A549 (cell line): Measurements from ENCODE around the gene RPP25L. TPM values are rescaled to one million over a fixed set of nuclear protein-coding genes. Genes with fewer than 3 reads are reported as not detected.
A peak's percentile ranks its signal among the peaks of the same experiment; 100 is the strongest.

Experiments used
- ATAC-seq, 2 experiments: fragments of 200-7000 bp in 1 of 2; fragments of >200 bp in 1 of 2; cut with Nextera tagmentation in 1 of 2; cut with Tn5 transposase in 1 of 2; 3 replicates each; pipeline versions ENCODE4 v1.8.0 to v1.9.1; 2018 to 2020; ENCODE audit warnings: mild to moderate bottlenecking in 1 of 2, moderate library complexity in 1 of 2
- CTCF ChIA-PET: fragments of 300-600 bp; sonication (Branson Sonifier 250); formaldehyde crosslinking; extraction: SDS; loops from one replicate; lab custom pipeline; 2021; ENCODE audit warnings: antibody characterized with exemption, inconsistent platforms; lab: Yijun Ruan, JAX
- POLR2A ChIA-PET: fragments of 350-600 bp; formaldehyde crosslinking; extraction: SDS; loops from one replicate; lab custom pipeline; 2021; ENCODE audit warnings: antibody characterized with exemption, inconsistent platforms; lab: Yijun Ruan, JAX
- DNase-seq, 2 experiments: peaks; one replicate each; pipeline versions ENCODE4 v3.0.0 to v3.0.0-alpha.2; 2011 to 2016; ENCODE audit warnings: low read depth in 1 of 2, low spot score in 1 of 2
- FAIRE-seq: peaks from 2 replicates; lab custom pipeline; 2011; peaks lifted over from hg19 to GRCh38; lab: Jason Lieb, UNC
- H3K27ac ChIP-seq, 2 experiments: fragments of >200 bp; sonication (Bioruptor Twin); formaldehyde crosslinking; 3 replicates each; pipeline ENCODE4 v1.5.1; 2016 to 2017
- H3K4me1 ChIP-seq: fragments of >200 bp; sonication (Bioruptor Twin); formaldehyde crosslinking; 3 replicates; pipeline ENCODE4 v1.6.1; 2016
- H3K4me2 ChIP-seq: fragments of >200 bp; sonication (Bioruptor Twin); formaldehyde crosslinking; 3 replicates; pipeline ENCODE4 v1.6.1; 2016
- H3K4me3 ChIP-seq: fragments of >200 bp; sonication (Bioruptor Twin); formaldehyde crosslinking; 3 replicates; pipeline ENCODE4 v1.5.1; 2016
- H3K9me3 ChIP-seq: fragments of >200 bp; sonication (Bioruptor Twin); formaldehyde crosslinking; 3 replicates; pipeline ENCODE4 v1.6.1; 2016
- BHLHE40 ChIP-seq: IDR thresholded peaks from 2 replicates; pipeline ENCODE4 v1.6.1; 2012; ENCODE audit warnings: low read depth, low read length, inconsistent platforms
- CBX2 ChIP-seq: fragments of 200-600 bp; sonication (generic); IDR thresholded peaks from 2 replicates; pipeline ENCODE4 v1.6.1; 2016; ENCODE audit warnings: low read depth, mild to moderate bottlenecking, borderline replicate concordance
- EHF ChIP-seq: fragments of 250-450 bp; sonication (Bioruptor Pico); IDR thresholded peaks from 2 replicates; pipeline ENCODE4 v1.5.0; 2020; ENCODE audit warnings: mild to moderate bottlenecking
- EP300 ChIP-seq, 2 experiments: fragments of >200 bp; sonication (Bioruptor Twin); formaldehyde crosslinking; IDR thresholded peaks; 2 replicates in 1 of 2; 3 replicates in 1 of 2; pipeline ENCODE4 v1.6.1; 2016 to 2017
- FOSB ChIP-seq: fragments of 250-450 bp; sonication (Bioruptor Pico); IDR thresholded peaks from 2 replicates; pipeline ENCODE4 v1.5.0; 2020; ENCODE audit warnings: mild to moderate bottlenecking, moderate library complexity
- FOSL2 ChIP-seq, 2 experiments: fragments of 450-650 bp in 1 of 2; fragments of >200 bp in 1 of 2; sonication (Bioruptor Twin) in 1 of 2; formaldehyde crosslinking; IDR thresholded peaks; 2 replicates each; pipeline versions ENCODE4 v1.5.0 to v1.6.1; 2016 to 2020; ENCODE audit warnings: mild to moderate bottlenecking in 1 of 2, moderate library complexity in 1 of 2
- GATA3 ChIP-seq: IDR thresholded peaks from 2 replicates; pipeline ENCODE4 v1.6.1; 2012; ENCODE audit warnings: borderline replicate concordance
- HOXA7 ChIP-seq: fragments of 250-450 bp; sonication (Bioruptor Pico); IDR thresholded peaks from 2 replicates; pipeline ENCODE4 v1.5.0; 2020; ENCODE audit warnings: mild to moderate bottlenecking, moderate library complexity
- HOXB13 ChIP-seq: fragments of 250-450 bp; sonication (Bioruptor Pico); IDR thresholded peaks from 2 replicates; pipeline ENCODE4 v1.5.0; 2020; ENCODE audit warnings: low read depth, mild to moderate bottlenecking, moderate library complexity
- JUNB ChIP-seq: fragments of >200 bp; sonication (Bioruptor Twin); formaldehyde crosslinking; IDR thresholded peaks from 2 replicates; pipeline ENCODE4 v1.6.1; 2016
- MAFK ChIP-seq: fragments of 450-650 bp; IDR thresholded peaks from 2 replicates; pipeline ENCODE4 v1.6.1; 2014; ENCODE audit not compliant: partially characterized antibody
- MYC ChIP-seq: IDR thresholded peaks from 2 replicates; pipeline ENCODE4 v1.6.1; 2012; ENCODE audit warnings: mild to moderate bottlenecking, inconsistent platforms, low read length, improper control_type of control experiment, borderline replicate concordance
- NR3C1 ChIP-seq: fragments of >200 bp; sonication (Bioruptor Twin); formaldehyde crosslinking; IDR thresholded peaks from 3 replicates; pipeline ENCODE4 v1.6.1; 2017
- PHF8 ChIP-seq: fragments of 200-600 bp; sonication (generic); IDR thresholded peaks from 2 replicates; pipeline ENCODE4 v1.6.1; 2016; ENCODE audit warnings: low read depth, mild to moderate bottlenecking, antibody characterized with exemption, moderate library complexity, borderline replicate concordance
- POLR2A ChIP-seq: IDR thresholded peaks from 2 replicates; pipeline ENCODE4 v1.6.1; 2012; ENCODE audit warnings: mild to moderate bottlenecking, low read length
- RARB ChIP-seq: fragments of 250-450 bp; sonication (Bioruptor Pico); IDR thresholded peaks from 2 replicates; pipeline ENCODE4 v1.8.0; 2021; ENCODE audit warnings: mild to moderate bottlenecking, moderate library complexity
- SREBF2 ChIP-seq: fragments of 450-650 bp; IDR thresholded peaks from 2 replicates; pipeline ENCODE4 v1.6.1; 2014; ENCODE audit warnings: mild to moderate bottlenecking, moderate library complexity
- TP53 ChIP-seq: fragments of 250-450 bp; sonication (Bioruptor Pico); IDR thresholded peaks from 2 replicates; pipeline ENCODE4 v1.5.0; 2021; ENCODE audit warnings: mild to moderate bottlenecking, moderate library complexity
- WGBS: methylation state at CpG from one replicate; pipeline ENCODE4 v1.1.6; 2017; ENCODE audit errors: missing lambda C conversion rate; 5-methylcytosine and 5-hydroxymethylcytosine counted together
- polyA plus RNA-seq, 4 experiments: library from polyadenylated mRNA; depleted of rRNA in 3 of 4; stranded (reverse); fragments of >200 nt; fragmentation: RNase III in 1 of 4; extraction: RNeasy Plus Mini Kit Qiagen cat#74134 plus additional on column Dnase treatment in 1 of 4; gene quantifications; 2 replicates in 3 of 4; 3 replicates in 1 of 4; pipeline ENCODE4 v1.2.3, GENCODE V29; 2011 to 2017
- TF ChIP-seq, protein P1 (sequence below): IDR thresholded peaks from 2 replicates; pipeline ENCODE4 v1.6.1; 2012; ENCODE audit warnings: low read depth, borderline replicate concordance
- TF ChIP-seq, protein P2 (sequence below): IDR thresholded peaks from 2 replicates; pipeline ENCODE4 v1.6.1; 2012
- TF ChIP-seq, protein P3 (sequence below): IDR thresholded peaks from 2 replicates; pipeline ENCODE4 v1.6.1; 2012
- TF ChIP-seq, protein P4 (sequence below): fragments of 250-450 bp; sonication (Bioruptor Pico); IDR thresholded peaks from 2 replicates; pipeline ENCODE4 v1.5.0; 2020; ENCODE audit warnings: low read depth, mild to moderate bottlenecking, moderate library complexity
- TF ChIP-seq, protein P5 (sequence below): fragments of 450-650 bp; IDR thresholded peaks from 2 replicates; pipeline ENCODE4 v1.6.1; 2014; ENCODE audit warnings: antibody characterized with exemption
- TF ChIP-seq, protein P6 (sequence below): fragments of 150-350 bp; IDR thresholded peaks from 2 replicates; pipeline ENCODE4 v1.6.1; 2014; ENCODE audit warnings: low read depth, mild to moderate bottlenecking, low read length
- TF ChIP-seq, protein P7 (sequence below): fragments of >200 bp; sonication (Bioruptor Twin); formaldehyde crosslinking; IDR thresholded peaks from 3 replicates; pipeline ENCODE4 v1.5.1; 2016

The RPP25L gene
- polyA plus RNA-seq, 2 of the 4 experiments (the other 2 are of a cell fraction) = 40.8 to 41.7 TPM

DNA sequence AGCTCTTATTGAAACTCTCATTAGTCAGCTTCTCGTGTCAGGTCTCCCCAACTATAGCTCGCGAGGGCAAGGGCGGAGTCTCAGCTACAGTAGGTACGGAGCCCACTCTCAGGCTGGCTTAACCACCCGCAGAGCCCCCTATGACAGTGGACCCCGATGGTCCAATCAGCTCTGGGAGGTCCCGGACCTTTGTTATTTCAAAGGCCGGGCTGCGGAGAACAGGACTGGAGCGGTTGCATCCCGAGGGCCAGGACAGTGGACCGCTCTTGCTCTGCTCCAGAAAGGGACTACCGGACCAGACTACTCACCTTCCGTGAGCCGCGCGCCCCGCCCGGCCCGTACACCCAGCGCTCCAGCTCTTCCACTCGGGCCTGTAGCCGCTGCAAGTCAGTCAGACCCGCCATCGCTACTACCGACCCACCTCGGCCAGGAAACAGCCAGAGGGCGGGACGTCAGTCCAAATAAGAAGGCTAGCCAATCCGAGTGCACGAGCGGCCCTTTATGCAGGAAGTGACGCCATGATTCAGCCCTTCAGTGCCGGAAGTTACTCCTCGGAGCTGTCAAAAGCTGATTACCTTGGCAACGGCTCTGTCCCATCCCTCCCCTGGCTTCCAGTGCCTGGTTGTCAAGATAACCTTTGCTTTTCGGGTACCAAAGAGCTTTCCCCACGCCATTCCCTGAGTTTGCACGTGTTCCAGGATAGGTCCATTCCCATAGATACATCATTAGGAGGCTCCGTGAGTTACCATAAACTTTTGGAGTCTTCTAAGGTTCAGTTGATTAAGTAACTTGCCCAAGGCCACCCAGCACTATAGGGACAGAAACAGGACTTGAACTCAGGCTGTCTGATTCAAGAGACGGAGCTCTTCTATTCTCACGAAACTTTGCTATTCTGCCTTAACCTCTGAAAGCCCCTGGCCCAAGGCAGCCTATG lies 8.4 kb upstream of the RPP25L start, which contains the start of gene DCTN3:
TSS of gene DCTN3 (minus strand) at position 435 of the 934 bp plus-strand sequence. CDS start at position 404, 31 bp downstream.
- ChIA-PET POLR2A (interaction anchor here (0.5 to 1.2 kb wide), 6 partner anchors 11 to 26 kb away, joined by 3 to 12 read pairs (median 5); partner anchors contain the start of genes GALT and SIGMAR1), CTCF (interaction anchor here (0.6 to 7.4 kb wide), 12 partner anchors 8 to 944 kb away, joined by 3 to 118 read pairs (median 4); partner anchors contain the start of genes GALT, RPP25L and SIGMAR1)
- 4% methylated on average over 40 of the region's 43 CpGs for WGBS
- no peak for TF ChIP-seq SREBF2
- 0 out of 2 replicates have a peak, but pooled peaks have one; percentile 26 for TF ChIP-seq PHF8
- TF ChIP-seq, protein P1, sequence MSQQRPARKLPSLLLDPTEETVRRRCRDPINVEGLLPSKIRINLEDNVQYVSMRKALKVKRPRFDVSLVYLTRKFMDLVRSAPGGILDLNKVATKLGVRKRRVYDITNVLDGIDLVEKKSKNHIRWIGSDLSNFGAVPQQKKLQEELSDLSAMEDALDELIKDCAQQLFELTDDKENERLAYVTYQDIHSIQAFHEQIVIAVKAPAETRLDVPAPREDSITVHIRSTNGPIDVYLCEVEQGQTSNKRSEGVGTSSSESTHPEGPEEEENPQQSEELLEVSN = no peak
- peak; percentile 30; the same call in 1 of the 2 replicates for TF ChIP-seq POLR2A
- TF ChIP-seq, protein P2, sequence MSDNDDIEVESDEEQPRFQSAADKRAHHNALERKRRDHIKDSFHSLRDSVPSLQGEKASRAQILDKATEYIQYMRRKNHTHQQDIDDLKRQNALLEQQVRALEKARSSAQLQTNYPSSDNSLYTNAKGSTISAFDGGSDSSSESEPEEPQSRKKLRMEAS = peak; percentile 42; the same call in 1 of the 2 replicates
- no peak for TF ChIP-seq EHF (CRISPR knock-in tag)
- TF ChIP-seq, protein P3, sequence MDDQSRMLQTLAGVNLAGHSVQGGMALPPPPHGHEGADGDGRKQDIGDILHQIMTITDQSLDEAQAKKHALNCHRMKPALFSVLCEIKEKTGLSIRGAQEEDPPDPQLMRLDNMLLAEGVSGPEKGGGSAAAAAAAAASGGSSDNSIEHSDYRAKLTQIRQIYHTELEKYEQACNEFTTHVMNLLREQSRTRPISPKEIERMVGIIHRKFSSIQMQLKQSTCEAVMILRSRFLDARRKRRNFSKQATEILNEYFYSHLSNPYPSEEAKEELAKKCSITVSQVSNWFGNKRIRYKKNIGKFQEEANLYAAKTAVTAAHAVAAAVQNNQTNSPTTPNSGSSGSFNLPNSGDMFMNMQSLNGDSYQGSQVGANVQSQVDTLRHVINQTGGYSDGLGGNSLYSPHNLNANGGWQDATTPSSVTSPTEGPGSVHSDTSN = no peak
- DNase-seq (peak; percentile 93 to 97), ATAC-seq (peak; percentile 96 to 99), FAIRE-seq (peak; percentile 98)
- Histone ChIP-seq H3K4me3 (peak within 1 kb of the TSS; percentile 81), H3K27ac (peak within 1 kb of the TSS; percentile 63 to 80), H3K4me1 (peaks cover 6% of the 10 kb centered on the region; the same call in 2 of the 3 replicates), H3K4me2 (peak within 1 kb of the TSS; percentile 93), H3K9me3 (no peaks in the 10 kb centered on the region)

DNA sequence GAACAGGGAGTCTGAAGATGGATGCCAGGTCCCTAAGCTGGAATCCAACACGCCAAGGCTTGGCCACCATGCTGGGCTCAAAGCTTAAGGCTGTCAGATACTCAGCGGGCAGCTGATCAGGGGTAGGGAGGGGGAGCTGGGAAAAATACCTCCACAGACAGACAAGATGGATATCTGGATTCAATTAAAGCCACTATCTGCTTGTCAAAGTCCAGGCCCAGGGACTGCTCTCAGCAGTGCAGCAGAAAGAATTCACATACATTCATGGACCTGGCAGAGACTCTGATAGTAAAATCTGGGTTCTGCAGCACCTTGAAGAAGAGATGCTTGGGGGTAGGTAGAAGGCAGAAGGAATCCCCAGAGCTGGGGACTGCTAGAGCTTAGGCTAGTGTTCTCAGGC lies 3.2 kb upstream of the RPP25L start:
- no peak for FAIRE-seq
- H3K4me3 ChIP-seq = no peak overlapping the region
- 76% methylated on average over 2 of the region's 2 CpGs for WGBS
- CTCF ChIA-PET = interaction anchor here (0.6 to 17.0 kb wide), 11 partner anchors 10 to 738 kb away, joined by 3 to 429 read pairs (median 5); partner anchors contain the start of genes ARID3C, GALT and SIGMAR1
- peaks cover 19% of the 10 kb centered on the region; the same call in 2 of the 3 replicates for H3K4me1 ChIP-seq
- POLR2A ChIA-PET = no interaction called here
- no peak for ATAC-seq
- no peak for DNase-seq
- TF ChIP-seq TP53 (no peak), POLR2A (no peak), RARB (CRISPR knock-in tag) (no peak), HOXA7 (CRISPR knock-in tag) (no peak), HOXB13 (no peak), BHLHE40 (no peak), JUNB (no peak), CBX2 (no peak), FOSL2 (IDR thresholded peaks at IDR 0.05) (no peak), FOSL2 (CRISPR knock-in tag; IDR thresholded peaks at IDR 0.05) (no peak), EP300 (IDR thresholded peaks at IDR 0.05) (no peak), MAFK (no peak), NR3C1 (no peak), GATA3 (no peak), MYC (no peak), FOSB (no peak)
- TF ChIP-seq, protein P4, sequence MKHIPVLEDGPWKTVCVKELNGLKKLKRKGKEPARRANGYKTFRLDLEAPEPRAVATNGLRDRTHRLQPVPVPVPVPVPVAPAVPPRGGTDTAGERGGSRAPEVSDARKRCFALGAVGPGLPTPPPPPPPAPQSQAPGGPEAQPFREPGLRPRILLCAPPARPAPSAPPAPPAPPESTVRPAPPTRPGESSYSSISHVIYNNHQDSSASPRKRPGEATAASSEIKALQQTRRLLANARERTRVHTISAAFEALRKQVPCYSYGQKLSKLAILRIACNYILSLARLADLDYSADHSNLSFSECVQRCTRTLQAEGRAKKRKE (CRISPR knock-in tag) = no peak
- TF ChIP-seq, protein P5, sequence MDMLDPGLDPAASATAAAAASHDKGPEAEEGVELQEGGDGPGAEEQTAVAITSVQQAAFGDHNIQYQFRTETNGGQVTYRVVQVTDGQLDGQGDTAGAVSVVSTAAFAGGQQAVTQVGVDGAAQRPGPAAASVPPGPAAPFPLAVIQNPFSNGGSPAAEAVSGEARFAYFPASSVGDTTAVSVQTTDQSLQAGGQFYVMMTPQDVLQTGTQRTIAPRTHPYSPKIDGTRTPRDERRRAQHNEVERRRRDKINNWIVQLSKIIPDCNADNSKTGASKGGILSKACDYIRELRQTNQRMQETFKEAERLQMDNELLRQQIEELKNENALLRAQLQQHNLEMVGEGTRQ = no peak
- TF ChIP-seq, protein P6, sequence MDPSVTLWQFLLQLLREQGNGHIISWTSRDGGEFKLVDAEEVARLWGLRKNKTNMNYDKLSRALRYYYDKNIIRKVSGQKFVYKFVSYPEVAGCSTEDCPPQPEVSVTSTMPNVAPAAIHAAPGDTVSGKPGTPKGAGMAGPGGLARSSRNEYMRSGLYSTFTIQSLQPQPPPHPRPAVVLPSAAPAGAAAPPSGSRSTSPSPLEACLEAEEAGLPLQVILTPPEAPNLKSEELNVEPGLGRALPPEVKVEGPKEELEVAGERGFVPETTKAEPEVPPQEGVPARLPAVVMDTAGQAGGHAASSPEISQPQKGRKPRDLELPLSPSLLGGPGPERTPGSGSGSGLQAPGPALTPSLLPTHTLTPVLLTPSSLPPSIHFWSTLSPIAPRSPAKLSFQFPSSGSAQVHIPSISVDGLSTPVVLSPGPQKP = no peak
- TF ChIP-seq, protein P2 = no peak
- TF ChIP-seq, protein P7, sequence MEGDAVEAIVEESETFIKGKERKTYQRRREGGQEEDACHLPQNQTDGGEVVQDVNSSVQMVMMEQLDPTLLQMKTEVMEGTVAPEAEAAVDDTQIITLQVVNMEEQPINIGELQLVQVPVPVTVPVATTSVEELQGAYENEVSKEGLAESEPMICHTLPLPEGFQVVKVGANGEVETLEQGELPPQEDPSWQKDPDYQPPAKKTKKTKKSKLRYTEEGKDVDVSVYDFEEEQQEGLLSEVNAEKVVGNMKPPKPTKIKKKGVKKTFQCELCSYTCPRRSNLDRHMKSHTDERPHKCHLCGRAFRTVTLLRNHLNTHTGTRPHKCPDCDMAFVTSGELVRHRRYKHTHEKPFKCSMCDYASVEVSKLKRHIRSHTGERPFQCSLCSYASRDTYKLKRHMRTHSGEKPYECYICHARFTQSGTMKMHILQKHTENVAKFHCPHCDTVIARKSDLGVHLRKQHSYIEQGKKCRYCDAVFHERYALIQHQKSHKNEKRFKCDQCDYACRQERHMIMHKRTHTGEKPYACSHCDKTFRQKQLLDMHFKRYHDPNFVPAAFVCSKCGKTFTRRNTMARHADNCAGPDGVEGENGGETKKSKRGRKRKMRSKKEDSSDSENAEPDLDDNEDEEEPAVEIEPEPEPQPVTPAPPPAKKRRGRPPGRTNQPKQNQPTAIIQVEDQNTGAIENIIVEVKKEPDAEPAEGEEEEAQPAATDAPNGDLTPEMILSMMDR = no peak
- no peaks in the 10 kb centered on the region for H3K9me3 ChIP-seq
- H3K4me2 ChIP-seq = no peak overlapping the region
- H3K27ac ChIP-seq = no peak overlapping the region
